Neural crest cell (in vitro differentiated cells): ENCODE data around the gene EPAS1. TPM values are rescaled to one million over a fixed set of nuclear protein-coding genes. Genes with fewer than 3 reads are reported as not detected.
"Not testable (repeated sequence)": the region's sequence is repeated elsewhere in the genome, so short reads cannot be mapped to it uniquely, and the experiment has no call there.

Experiments used
- DNase-seq: peaks from one replicate; pipeline ENCODE4 v3.0.0; 2021; ENCODE audit warnings: low read depth, mixed read lengths, low spot score
- H3K27ac Mint-ChIP-seq: one replicate; pipeline ENCODE4 v1.8.0; 2021; ENCODE audit warnings: mild to moderate bottlenecking, mixed read lengths; ENCODE audit not compliant: unreplicated experiment
- H3K27me3 Mint-ChIP-seq: 2 replicates; pipeline ENCODE4 v1.8.0; 2021; ENCODE audit warnings: low read depth, mild to moderate bottlenecking, mixed read lengths
- H3K36me3 Mint-ChIP-seq: 2 replicates; pipeline ENCODE4 v1.8.0; 2021; ENCODE audit warnings: low read depth, mild to moderate bottlenecking, mixed read lengths
- H3K4me1 Mint-ChIP-seq: 2 replicates; pipeline ENCODE4 v1.8.0; 2021; ENCODE audit warnings: mixed read lengths
- H3K4me3 Mint-ChIP-seq: one replicate; pipeline ENCODE4 v1.8.0; 2021; ENCODE audit warnings: mild to moderate bottlenecking, mixed read lengths
- H3K9me3 Mint-ChIP-seq: 2 replicates; pipeline ENCODE4 v1.8.0; 2021; ENCODE audit warnings: mixed read lengths
- CTCF ChIP-seq: fragments of 200-600 bp; sonication (generic); conservative IDR thresholded peaks from 2 replicates; pipeline ENCODE4 v1.5.0; 2021; ENCODE audit warnings: antibody characterized with exemption, mild to moderate bottlenecking
- total RNA-seq: library from RNA; stranded (reverse); gene quantifications from 2 replicates; pipeline ENCODE4 v1.2.1, GENCODE V29; 2021

Gene EPAS1
- total RNA-seq, 1 donor from 2014 or later: 0.14 TPM

GRCh38 chr2:46393865-46394264 lies 96.7 kb downstream of the EPAS1 start:
- H3K36me3 Mint-ChIP-seq: no peaks in the 10 kb centered on the region
- DNase-seq: no peak

GRCh38 chr2:46394649-46395510 lies 97.7 kb downstream of the EPAS1 start:
- no peak overlapping the region for H3K4me3 Mint-ChIP-seq
- peaks cover 2% of the 10 kb centered on the region for H3K27me3 Mint-ChIP-seq
- TF ChIP-seq CTCF: no peak
- H3K27ac Mint-ChIP-seq: no peak overlapping the region
- no peaks in the 10 kb centered on the region for H3K36me3 Mint-ChIP-seq
- DNase-seq: no peak
- peaks cover 5% of the 10 kb centered on the region for H3K9me3 Mint-ChIP-seq
- no peaks in the 10 kb centered on the region for H3K4me1 Mint-ChIP-seq

More at GRCh38 chr2:46393865-46394264, 96.7 kb downstream of the EPAS1 start:
- no peak overlapping the region for H3K4me3 Mint-ChIP-seq
- peaks cover 8% of the 10 kb centered on the region for H3K9me3 Mint-ChIP-seq
- H3K4me1 Mint-ChIP-seq: peaks cover 5% of the 10 kb centered on the region
- H3K27ac Mint-ChIP-seq: no peak overlapping the region
- TF ChIP-seq CTCF: no peak
- H3K27me3 Mint-ChIP-seq: peaks cover 2% of the 10 kb centered on the region

DNA sequence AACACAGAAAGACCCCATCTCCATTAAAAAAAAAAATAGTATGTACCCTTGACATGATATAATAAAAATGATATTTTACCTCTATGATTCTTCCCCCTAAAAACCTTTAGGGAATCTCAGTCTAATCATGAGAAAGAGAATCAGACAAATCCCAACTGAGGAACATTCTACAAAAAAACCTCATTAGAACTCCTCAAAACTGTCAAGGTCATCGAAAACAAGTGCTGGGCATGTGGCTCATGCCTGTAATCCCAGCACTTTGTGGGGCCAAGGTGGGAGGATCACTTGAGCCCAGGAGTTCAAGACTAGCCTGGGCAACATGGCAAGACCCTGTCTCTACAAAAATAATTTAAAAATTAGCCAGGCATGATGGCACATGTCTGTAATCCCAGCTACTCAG lies 98.5 kb downstream of the EPAS1 start:
- not testable (repeated sequence) for H3K4me3 Mint-ChIP-seq, H3K9me3 Mint-ChIP-seq, H3K27me3 Mint-ChIP-seq, DNase-seq, H3K4me1 Mint-ChIP-seq, H3K27ac Mint-ChIP-seq, H3K36me3 Mint-ChIP-seq

- no peaks in the 10 kb centered on the region for H3K4me1 Mint-ChIP-seq
- H3K9me3 Mint-ChIP-seq: no peaks in the 10 kb centered on the region
- no peak for TF ChIP-seq CTCF
- H3K4me3 Mint-ChIP-seq: no peak overlapping the region
- no peak for DNase-seq
- no peak overlapping the region for H3K27ac Mint-ChIP-seq
- no peaks in the 10 kb centered on the region for H3K36me3 Mint-ChIP-seq
- H3K27me3 Mint-ChIP-seq: peaks cover 2% of the 10 kb centered on the region
Measured at GRCh38 chr2:46400016-46400415, 102.8 kb downstream of the EPAS1 start.

DNA sequence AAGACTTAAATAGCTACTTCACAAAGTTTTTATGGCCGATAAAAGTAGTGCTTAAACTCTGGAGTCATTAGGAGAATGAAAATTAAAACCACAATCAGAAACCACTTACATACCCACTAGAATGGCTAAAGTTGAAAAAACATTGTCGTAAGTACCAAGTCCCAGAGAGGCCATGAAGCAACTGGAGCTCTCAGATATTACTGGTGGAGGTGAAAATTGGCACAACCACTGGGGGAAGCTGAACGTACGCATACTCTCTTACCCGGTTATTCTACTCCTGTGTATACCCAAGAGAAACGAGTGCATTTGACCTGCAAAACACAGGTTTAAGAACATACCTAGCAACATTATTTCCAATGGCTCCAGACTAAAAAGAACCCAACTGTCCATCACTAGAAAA lies 105.7 kb downstream of the EPAS1 start:
- H3K4me1 Mint-ChIP-seq: no peaks in the 10 kb centered on the region
- no peaks in the 10 kb centered on the region for H3K36me3 Mint-ChIP-seq
- H3K9me3 Mint-ChIP-seq: no peaks in the 10 kb centered on the region
- TF ChIP-seq CTCF: no peak
- H3K4me3 Mint-ChIP-seq: no peak overlapping the region
- H3K27ac Mint-ChIP-seq: no peak overlapping the region
- H3K27me3 Mint-ChIP-seq: peaks cover 2% of the 10 kb centered on the region
- DNase-seq: no peak

DNA sequence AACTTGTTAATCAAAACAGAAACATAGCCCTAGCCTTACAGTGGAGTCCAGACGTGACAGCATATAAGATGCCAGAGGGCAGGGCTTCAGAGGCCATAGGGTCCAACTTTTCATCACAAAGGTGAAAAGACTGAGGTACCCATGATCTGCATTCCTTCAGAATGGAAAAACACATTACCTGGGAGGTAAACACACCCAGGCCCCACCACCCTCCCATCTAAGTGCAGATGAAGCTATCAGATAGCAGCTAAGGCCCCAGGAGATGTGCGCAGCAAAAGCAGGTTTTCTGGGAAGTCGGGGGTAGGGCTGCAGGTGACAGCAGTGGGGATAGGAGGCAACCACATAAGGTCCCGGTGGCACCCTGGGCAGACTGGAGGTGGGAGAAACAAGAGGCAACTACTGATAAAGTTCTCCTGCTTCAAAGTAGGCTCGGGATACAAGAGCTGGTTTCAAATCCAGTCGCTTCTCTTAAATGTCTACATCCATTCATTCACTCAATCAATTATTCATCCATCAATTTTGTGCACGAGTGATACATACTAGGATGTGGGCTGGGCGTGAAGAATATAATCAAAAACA lies 107.1 kb downstream of the EPAS1 start:
- no peak for DNase-seq
- Mint-ChIP-seq H3K27me3 (no peaks in the 10 kb centered on the region), H3K36me3 (no peaks in the 10 kb centered on the region), H3K4me3 (no peak overlapping the region), H3K9me3 (no peaks in the 10 kb centered on the region), H3K27ac (no peak overlapping the region), H3K4me1 (no peaks in the 10 kb centered on the region)
- no peak for TF ChIP-seq CTCF
